H9 (cell line): ENCODE results near the gene LETM1. TPM values are rescaled to one million over a fixed set of nuclear protein-coding genes. Genes with fewer than 3 reads are reported as not detected.

Experiments
- DNase-seq: peaks from one replicate; pipeline ENCODE4 v3.0.0-alpha.2; 2017
- H2AFZ ChIP-seq: one replicate; pipeline ENCODE4 v1.6.1; 2013; ENCODE audit warnings: mild to moderate bottlenecking, low read length, control low read depth, moderate library complexity
- H2AK5ac ChIP-seq: 2 replicates; pipeline ENCODE4 v1.6.1; 2013; ENCODE audit warnings: low read length, control low read depth, mixed read lengths; ENCODE audit not compliant: insufficient read length
- H2BK120ac ChIP-seq: one replicate; pipeline ENCODE4 v1.6.1; 2013; ENCODE audit warnings: low read depth, mild to moderate bottlenecking, low read length, control low read depth, inconsistent platforms; ENCODE audit not compliant: poor library complexity, severe bottlenecking
- H2BK12ac ChIP-seq: 2 replicates; pipeline ENCODE4 v1.6.1; 2013; ENCODE audit warnings: low read length, control low read depth, mixed read lengths, low read depth; ENCODE audit not compliant: insufficient read length
- H2BK15ac ChIP-seq: 2 replicates; pipeline ENCODE4 v1.6.1; 2013; ENCODE audit warnings: low read depth, low read length, control low read depth
- H2BK20ac ChIP-seq: one replicate; pipeline ENCODE4 v1.6.1; 2013; ENCODE audit warnings: low read depth, mild to moderate bottlenecking, low read length, control low read depth, inconsistent platforms; ENCODE audit not compliant: poor library complexity, severe bottlenecking
- H2BK5ac ChIP-seq: 2 replicates; pipeline ENCODE4 v1.6.1; 2013; ENCODE audit warnings: low read length, control low read depth, mixed read lengths; ENCODE audit not compliant: insufficient read length
- H3K14ac ChIP-seq: 2 replicates; pipeline ENCODE4 v1.6.1; 2013; ENCODE audit warnings: low read length, control low read depth; ENCODE audit not compliant: insufficient read depth
- H3K18ac ChIP-seq: 2 replicates; pipeline ENCODE4 v1.6.1; 2013; ENCODE audit warnings: low read depth, mild to moderate bottlenecking, mixed read lengths, low read length, control low read depth; ENCODE audit not compliant: insufficient read length
- H3K23ac ChIP-seq: 2 replicates; pipeline ENCODE4 v1.6.1; 2013; ENCODE audit warnings: low read length, control low read depth, mixed read lengths, low read depth; ENCODE audit not compliant: insufficient read length
- H3K23me2 ChIP-seq: 2 replicates; pipeline ENCODE4 v1.6.1; 2013; ENCODE audit warnings: low read depth, mild to moderate bottlenecking, mixed read lengths, low read length, control low read depth; ENCODE audit not compliant: insufficient read length, poor library complexity, severe bottlenecking
- H3K27ac ChIP-seq: 2 replicates; pipeline ENCODE4 v1.5.1; 2013; ENCODE audit warnings: low read length, control low read depth, mixed read lengths, low read depth; ENCODE audit not compliant: insufficient read length
- H3K27me3 ChIP-seq: 2 replicates; pipeline ENCODE4 v1.6.1; 2013; ENCODE audit warnings: low read length, control low read depth, inconsistent platforms; ENCODE audit not compliant: insufficient read depth
- H3K4ac ChIP-seq: 2 replicates; pipeline ENCODE4 v1.6.1; 2013; ENCODE audit warnings: low read depth, mild to moderate bottlenecking, control low read depth, inconsistent platforms, low read length, moderate library complexity
- H3K4me1 ChIP-seq: 2 replicates; pipeline ENCODE4 v1.6.1; 2013; ENCODE audit warnings: low read length, control low read depth, inconsistent platforms; ENCODE audit not compliant: insufficient read depth
- H3K4me2 ChIP-seq: 2 replicates; pipeline ENCODE4 v1.6.1; 2013; ENCODE audit warnings: low read length, control low read depth, mixed read lengths; ENCODE audit not compliant: insufficient read length, insufficient read depth
- H3K56ac ChIP-seq: 2 replicates; pipeline ENCODE4 v1.6.1; 2013; ENCODE audit warnings: low read depth, mild to moderate bottlenecking, mixed read lengths, low read length, control low read depth; ENCODE audit not compliant: insufficient read length
- H3K79me1 ChIP-seq: 2 replicates; pipeline ENCODE4 v1.6.1; 2013; ENCODE audit warnings: low read depth, mild to moderate bottlenecking, moderate library complexity, low read length, control low read depth, inconsistent platforms; ENCODE audit not compliant: insufficient read depth, poor library complexity, severe bottlenecking
- H3K79me2 ChIP-seq: 2 replicates; pipeline ENCODE4 v1.6.1; 2013; ENCODE audit warnings: low read length, control low read depth, inconsistent platforms; ENCODE audit not compliant: insufficient read depth
- H3K9ac ChIP-seq: 2 replicates; pipeline ENCODE4 v1.6.1; 2013; ENCODE audit warnings: low read length, control low read depth, mixed read lengths; ENCODE audit not compliant: insufficient read length; ENCODE audit errors: extremely low read depth
- H3K9me3 ChIP-seq: one replicate; pipeline ENCODE4 v1.6.1; 2013; ENCODE audit warnings: low read depth, low read length, inconsistent platforms; ENCODE audit not compliant: control insufficient read depth
- H3T11ph ChIP-seq: one replicate; pipeline ENCODE4 v1.6.1; 2013; ENCODE audit warnings: mild to moderate bottlenecking, low read length, control low read depth, inconsistent platforms
- H4K20me1 ChIP-seq: one replicate; pipeline ENCODE4 v1.6.1; 2013; ENCODE audit not compliant: control insufficient read depth, insufficient read length, insufficient read depth
- H4K5ac ChIP-seq: 2 replicates; pipeline ENCODE4 v1.6.1; 2013; ENCODE audit warnings: low read depth, mild to moderate bottlenecking, mixed read lengths, low read length, control low read depth; ENCODE audit not compliant: insufficient read length
- H4K8ac ChIP-seq: replicated peaks from 2 replicates; pipeline ENCODE4 v1.6.1; 2013; ENCODE audit warnings: low read length, control low read depth, mixed read lengths, low read depth; ENCODE audit not compliant: insufficient read length
- H4K91ac ChIP-seq: 2 replicates; pipeline ENCODE4 v1.6.1; 2013; ENCODE audit warnings: low read depth, mild to moderate bottlenecking, moderate library complexity, mixed read lengths, low read length, control low read depth; ENCODE audit not compliant: insufficient read length
- H3K27ac Mint-ChIP-seq, 3 experiments: 2 replicates in 2 of 3; 3 replicates in 1 of 3; pipeline ENCODE4 v1.8.0; 2020 to 2021; ENCODE audit warnings: mixed read lengths in 3 of 3, mild to moderate bottlenecking in 1 of 3, moderate library complexity in 1 of 3
- H3K27me3 Mint-ChIP-seq: 2 replicates; pipeline ENCODE4 v1.8.0; 2021; ENCODE audit warnings: low read depth, mild to moderate bottlenecking, moderate library complexity, mixed read lengths
- H3K36me3 Mint-ChIP-seq, 3 experiments: 2 replicates in 2 of 3; 3 replicates in 1 of 3; pipeline ENCODE4 v1.8.0; 2020 to 2021; ENCODE audit warnings: low read depth in 3 of 3, mixed read lengths in 3 of 3; ENCODE audit not compliant: insufficient read depth in 1 of 3
- H3K4me1 Mint-ChIP-seq, 2 experiments: 2 replicates each; pipeline ENCODE4 v1.8.0; 2020; ENCODE audit warnings: mixed read lengths in 2 of 2
- H3K4me3 Mint-ChIP-seq, 2 experiments: 2 replicates in 1 of 2; 3 replicates in 1 of 2; pipeline ENCODE4 v1.8.0; 2020 to 2021; ENCODE audit warnings: mild to moderate bottlenecking in 2 of 2, mixed read lengths in 2 of 2, moderate library complexity in 1 of 2
- H3K9me3 Mint-ChIP-seq, 2 experiments: 2 replicates in 1 of 2; 3 replicates in 1 of 2; pipeline ENCODE4 v1.8.0; 2020; ENCODE audit warnings: mild to moderate bottlenecking in 2 of 2, mixed read lengths in 2 of 2, moderate library complexity in 1 of 2
- WGBS: extraction: QIAGEN DNeasy Blood & Tissue Kit; methylation state at CpG from one replicate; pipeline ENCODE4 v1.1.7; 2013; ENCODE audit warnings: missing lambda C conversion rate, low lambda C conversion rate, mixed read lengths; ENCODE audit not compliant: insufficient read length; ENCODE audit errors: extremely low coverage; 5-methylcytosine and 5-hydroxymethylcytosine counted together
- total RNA-seq: library from RNA; stranded (reverse); gene quantifications from 2 replicates; pipeline ENCODE4 v1.2.1, GENCODE V29; 2021
- TF ChIP-seq, protein P1 (sequence below): fragments of 200-600 bp; sonication (generic); conservative IDR thresholded peaks from 3 replicates; pipeline ENCODE4 v1.8.0; 2021; ENCODE audit warnings: antibody characterized with exemption, mild to moderate bottlenecking

The LETM1 gene
- total RNA-seq, 1 experiment from 2014 or later, result 43.4 TPM

DNA sequence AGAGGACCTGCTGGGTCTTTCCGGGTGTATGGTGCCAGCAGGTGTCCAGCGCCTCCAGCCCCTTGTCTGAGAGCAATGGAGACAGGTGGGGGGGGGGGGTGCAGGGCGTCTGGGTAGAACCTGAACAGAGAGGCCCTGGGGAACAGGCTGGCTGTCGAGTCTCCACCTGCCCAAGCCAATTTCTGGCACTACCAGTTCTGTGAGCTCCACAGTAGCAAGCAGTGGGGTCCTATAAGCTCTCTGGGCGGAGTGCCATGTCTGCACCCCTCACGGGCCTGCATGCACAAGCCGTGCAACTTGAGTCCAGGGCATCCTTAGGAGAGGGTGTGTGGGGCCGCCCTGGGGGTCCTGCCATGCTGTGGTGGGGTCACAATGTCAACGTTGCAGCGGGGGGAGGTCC, 72.9 kb downstream of the LETM1 start:
- WGBS, result no CpG with 5 or more reads among the region's 10 CpGs
- H3K79me1 ChIP-seq, result no peaks in the 10 kb centered on the region
- no peak overlapping the region for H3K27ac ChIP-seq
- H3K23ac ChIP-seq, result no peak overlapping the region
- H3T11ph ChIP-seq, result no peak overlapping the region
- H3K27me3 Mint-ChIP-seq, result peaks cover 2% of the 10 kb centered on the region
- H3K27me3 ChIP-seq, result no peaks in the 10 kb centered on the region
- H2BK120ac ChIP-seq, result no peak overlapping the region
- no peaks in the 10 kb centered on the region for H3K36me3 Mint-ChIP-seq
- no peak for DNase-seq
- no peak overlapping the region for H3K4ac ChIP-seq
- no peaks in the 10 kb centered on the region for H3K4me1 ChIP-seq
- H3K14ac ChIP-seq, result no peak overlapping the region; the same call in 1 of the 2 replicates
- H3K9me3 Mint-ChIP-seq, result no peaks in the 10 kb centered on the region
- H3K23me2 ChIP-seq, result no peaks in the 10 kb centered on the region
- no peak overlapping the region for H3K4me2 ChIP-seq
- H2BK12ac ChIP-seq, result no peak overlapping the region
- no peak overlapping the region for H2AFZ ChIP-seq
- no peak overlapping the region for H4K91ac ChIP-seq
- H2AK5ac ChIP-seq, result no peak overlapping the region
- H2BK5ac ChIP-seq, result no peak overlapping the region
- no peaks in the 10 kb centered on the region for H3K9me3 ChIP-seq
- H3K4me1 Mint-ChIP-seq, result peaks cover 13 to 21% of the 10 kb centered on the region in 2 experiments
- no peak overlapping the region for H4K5ac ChIP-seq
- no peak overlapping the region for H3K9ac ChIP-seq
- no peak overlapping the region for H4K8ac ChIP-seq
- no peak overlapping the region for H3K56ac ChIP-seq
- H2BK20ac ChIP-seq, result no peak overlapping the region
- H3K4me3 Mint-ChIP-seq, result no peak overlapping the region
- H4K20me1 ChIP-seq, result no peaks in the 10 kb centered on the region
- H3K18ac ChIP-seq, result no peak overlapping the region
- no peak overlapping the region for H2BK15ac ChIP-seq
- no peak overlapping the region for H3K27ac Mint-ChIP-seq
- no peaks in the 10 kb centered on the region for H3K79me2 ChIP-seq
- TF ChIP-seq, protein P1, sequence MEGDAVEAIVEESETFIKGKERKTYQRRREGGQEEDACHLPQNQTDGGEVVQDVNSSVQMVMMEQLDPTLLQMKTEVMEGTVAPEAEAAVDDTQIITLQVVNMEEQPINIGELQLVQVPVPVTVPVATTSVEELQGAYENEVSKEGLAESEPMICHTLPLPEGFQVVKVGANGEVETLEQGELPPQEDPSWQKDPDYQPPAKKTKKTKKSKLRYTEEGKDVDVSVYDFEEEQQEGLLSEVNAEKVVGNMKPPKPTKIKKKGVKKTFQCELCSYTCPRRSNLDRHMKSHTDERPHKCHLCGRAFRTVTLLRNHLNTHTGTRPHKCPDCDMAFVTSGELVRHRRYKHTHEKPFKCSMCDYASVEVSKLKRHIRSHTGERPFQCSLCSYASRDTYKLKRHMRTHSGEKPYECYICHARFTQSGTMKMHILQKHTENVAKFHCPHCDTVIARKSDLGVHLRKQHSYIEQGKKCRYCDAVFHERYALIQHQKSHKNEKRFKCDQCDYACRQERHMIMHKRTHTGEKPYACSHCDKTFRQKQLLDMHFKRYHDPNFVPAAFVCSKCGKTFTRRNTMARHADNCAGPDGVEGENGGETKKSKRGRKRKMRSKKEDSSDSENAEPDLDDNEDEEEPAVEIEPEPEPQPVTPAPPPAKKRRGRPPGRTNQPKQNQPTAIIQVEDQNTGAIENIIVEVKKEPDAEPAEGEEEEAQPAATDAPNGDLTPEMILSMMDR, result no peak
